GM12875 (cell line): ENCODE measurements around the gene EBP.
A peak's percentile ranks its signal among the peaks of the same experiment; 100 is the strongest.

Source experiments
- H3K4me3 ChIP-seq: one replicate; pipeline ENCODE4 v1.5.1; 2011; ENCODE audit warnings: low read depth, low read length, control low read depth
- CTCF ChIP-seq: IDR thresholded peaks from 2 replicates; pipeline ENCODE4 v1.5.1; 2011; ENCODE audit warnings: low read depth, mild to moderate bottlenecking, control low read depth, inconsistent platforms, low read length, moderate library complexity, borderline replicate concordance; ENCODE audit not compliant: insufficient read depth

EBP gene

GRCh38 chrX:48521353-48522243, at the start of gene EBP:
EBP (plus strand) TSS chrX:48521808; CDS start chrX:48523772, 1,964 bp downstream.
- peak within 1 kb of the TSS; percentile 75 for H3K4me3 ChIP-seq
- TF ChIP-seq CTCF, result no peak

- no peak overlapping the region for H3K4me3 ChIP-seq
- no peak for TF ChIP-seq CTCF
Observed at GRCh38 chrX:48472225-48472624, 49.4 kb upstream of the EBP start.

- no peak overlapping the region for H3K4me3 ChIP-seq
- no peak for TF ChIP-seq CTCF
Observed at GRCh38 chrX:48472851-48473703, 48.5 kb upstream of the EBP start.

GRCh38 chrX:48473704-48473990, 48.0 kb upstream of the EBP start:
- H3K4me3 ChIP-seq, result no peak overlapping the region
- TF ChIP-seq CTCF, result no peak

GRCh38 chrX:48474127-48474526, 47.5 kb upstream of the EBP start:
- TF ChIP-seq CTCF, result peak; percentile 33; the same call in 1 of the 2 replicates
- no peak overlapping the region for H3K4me3 ChIP-seq

GRCh38 chrX:48474581-48474980, 47.0 kb upstream of the EBP start:
- TF ChIP-seq CTCF, result no peak
- H3K4me3 ChIP-seq, result no peak overlapping the region
